Lung (tissue), 12 donors: Measurements from ENCODE around the gene TAF7. TPM values are rescaled to one million over a fixed set of nuclear protein-coding genes. Genes with fewer than 3 reads are reported as not detected.
A peak's percentile ranks its signal among the peaks of the same experiment; 100 is the strongest.

Experiments
- ATAC-seq: fragments of 200-7000 bp; cut with Tn5 transposase; one replicate; pipeline ENCODE4 v1.9.1; 2020; ENCODE audit warnings: moderate number of reproducible peaks; ENCODE audit not compliant: insufficient read depth, low FRiP score
- DNase-seq, 3 donors: peaks; one replicate each; pipeline ENCODE4 v3.0.0-alpha.2; 2013 to 2017
- H3K27ac ChIP-seq, 2 donors: one replicate each; pipeline ENCODE4 v1.5.1; 2013; ENCODE audit warnings: mild to moderate bottlenecking in 2 of 2, moderate library complexity in 2 of 2, control low read depth in 1 of 2, inconsistent platforms in 1 of 2, low read depth in 1 of 2, low read length in 1 of 2
- H3K27me3 ChIP-seq, 3 donors: one replicate each; pipeline ENCODE4 v1.5.1; 2013; ENCODE audit warnings: low read length in 2 of 3; ENCODE audit not compliant: control insufficient read depth in 3 of 3, insufficient read depth in 3 of 3
- H3K36me3 ChIP-seq, 4 donors: one replicate each; pipeline ENCODE4 v1.5.1; 2013; ENCODE audit warnings: low read length in 4 of 4, mild to moderate bottlenecking in 1 of 4, moderate library complexity in 1 of 4; ENCODE audit not compliant: control insufficient read depth in 4 of 4, insufficient read depth in 4 of 4
- H3K4me1 ChIP-seq, 5 donors: one replicate each; pipeline ENCODE4 v1.5.1; 2013; ENCODE audit warnings: low read length in 5 of 5, mild to moderate bottlenecking in 2 of 5, moderate library complexity in 1 of 5; ENCODE audit not compliant: control insufficient read depth in 5 of 5, insufficient read depth in 5 of 5
- H3K4me3 ChIP-seq: one replicate; pipeline ENCODE4 v1.5.1; 2013; ENCODE audit warnings: mild to moderate bottlenecking, control low read depth, moderate library complexity
- H3K9ac ChIP-seq, 2 donors: one replicate each; pipeline ENCODE4 v1.5.1; 2013; ENCODE audit warnings: low read length in 2 of 2, control low read depth in 1 of 2; ENCODE audit not compliant: insufficient read depth in 1 of 2
- H3K9me3 ChIP-seq, 4 donors: one replicate each; pipeline ENCODE4 v1.5.1; 2013; ENCODE audit warnings: low read length in 3 of 4, mild to moderate bottlenecking in 1 of 4, moderate library complexity in 1 of 4; ENCODE audit not compliant: control insufficient read depth in 4 of 4, insufficient read depth in 3 of 4
- WGBS, 2 donors: extraction: QIAGEN DNeasy Blood & Tissue Kit; methylation state at CpG; one replicate each; pipeline ENCODE4 v1.1.7; 2013; 5-methylcytosine and 5-hydroxymethylcytosine counted together
- polyA plus RNA-seq, 2 donors: library from polyadenylated mRNA; stranded (reverse); fragments of 200-250 nt; gene quantifications; one replicate each; pipeline ENCODE4 v1.2.1, GENCODE V29; 2013
- total RNA-seq, 2 donors: library from RNA; depleted of rRNA in 1 of 2; stranded (reverse); fragments of >200 nt in 1 of 2; gene quantifications; one replicate each; pipeline ENCODE4 v1.2.1, GENCODE V29; 2014 to 2021
- TF ChIP-seq, protein P1 (sequence below): IDR thresholded peaks from 2 replicates; pipeline ENCODE4 v1.5.1; 2012; ENCODE audit warnings: mild to moderate bottlenecking; ENCODE audit errors: control extremely low read depth, extremely low read depth
- donor health status: control.
- donor health status: control.
- donor health status: Bipolar disorder and iron deficiency.
- donor health status: healthy.
- donor health status: DM: yes; HTN: yes; CAD: no.

Gene TAF7
- total and polyA plus RNA-seq, 4 donors = 29.9 to 97.1 (median 63.8) TPM

DNA sequence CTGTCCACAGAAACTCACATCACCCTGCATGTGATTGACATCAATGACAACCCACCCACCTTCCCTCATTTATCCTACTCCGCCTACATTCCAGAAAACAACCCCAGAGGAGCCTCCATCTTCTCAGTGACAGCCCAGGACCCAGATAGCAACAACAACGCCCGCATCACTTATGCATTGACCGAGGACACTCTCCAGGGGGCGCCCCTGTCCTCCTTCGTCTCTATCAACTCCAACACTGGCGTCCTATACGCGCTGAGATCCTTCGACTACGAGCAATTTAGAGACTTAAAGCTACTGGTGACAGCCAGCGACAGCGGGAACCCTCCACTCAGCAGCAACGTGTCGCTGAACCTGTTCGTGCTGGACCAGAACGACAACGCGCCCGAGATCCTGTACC lies 24.7 kb upstream of the TAF7 start:
- Histone ChIP-seq H3K27me3 (no peaks in the 10 kb centered on the region), H3K9me3 (peaks cover 0 to 47% (median 21%) of the 10 kb centered on the region in 4 donors), H3K27ac (no peak overlapping the region), H3K4me3 (no peak overlapping the region), H3K9ac (no peak overlapping the region), H3K4me1 (no peaks in the 10 kb centered on the region), H3K36me3 (no peaks in the 10 kb centered on the region)
- TF ChIP-seq, protein P1, sequence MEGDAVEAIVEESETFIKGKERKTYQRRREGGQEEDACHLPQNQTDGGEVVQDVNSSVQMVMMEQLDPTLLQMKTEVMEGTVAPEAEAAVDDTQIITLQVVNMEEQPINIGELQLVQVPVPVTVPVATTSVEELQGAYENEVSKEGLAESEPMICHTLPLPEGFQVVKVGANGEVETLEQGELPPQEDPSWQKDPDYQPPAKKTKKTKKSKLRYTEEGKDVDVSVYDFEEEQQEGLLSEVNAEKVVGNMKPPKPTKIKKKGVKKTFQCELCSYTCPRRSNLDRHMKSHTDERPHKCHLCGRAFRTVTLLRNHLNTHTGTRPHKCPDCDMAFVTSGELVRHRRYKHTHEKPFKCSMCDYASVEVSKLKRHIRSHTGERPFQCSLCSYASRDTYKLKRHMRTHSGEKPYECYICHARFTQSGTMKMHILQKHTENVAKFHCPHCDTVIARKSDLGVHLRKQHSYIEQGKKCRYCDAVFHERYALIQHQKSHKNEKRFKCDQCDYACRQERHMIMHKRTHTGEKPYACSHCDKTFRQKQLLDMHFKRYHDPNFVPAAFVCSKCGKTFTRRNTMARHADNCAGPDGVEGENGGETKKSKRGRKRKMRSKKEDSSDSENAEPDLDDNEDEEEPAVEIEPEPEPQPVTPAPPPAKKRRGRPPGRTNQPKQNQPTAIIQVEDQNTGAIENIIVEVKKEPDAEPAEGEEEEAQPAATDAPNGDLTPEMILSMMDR = no peak
- DNase-seq (no peak), ATAC-seq (no peak)
- 33 to 39% methylated on average over 20 of the region's 20 CpGs for WGBS, 2 donors

DNA sequence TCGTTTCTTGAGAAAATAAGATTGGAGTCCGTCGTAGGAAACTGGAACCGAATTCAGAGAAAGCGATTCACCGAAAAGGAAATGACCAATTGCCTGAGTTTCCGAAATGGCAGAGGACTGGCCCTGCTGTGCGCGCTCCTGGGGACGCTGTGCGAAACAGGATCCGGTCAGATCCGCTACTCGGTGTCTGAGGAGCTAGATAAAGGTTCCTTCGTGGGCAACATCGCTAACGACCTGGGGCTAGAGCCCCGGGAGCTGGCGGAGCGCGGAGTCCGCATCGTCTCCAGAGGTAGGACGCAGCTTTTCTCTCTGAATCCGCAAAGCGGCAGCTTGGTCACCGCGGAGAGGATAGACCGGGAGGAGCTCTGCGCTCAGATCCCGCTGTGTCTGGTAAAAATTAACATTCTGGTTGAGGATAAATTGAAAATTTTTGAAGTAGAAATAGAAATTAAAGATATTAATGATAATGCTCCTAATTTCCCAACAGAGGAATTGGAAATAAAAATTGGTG lies 23.4 kb upstream of the TAF7 start:
- Histone ChIP-seq H3K36me3 (no peaks in the 10 kb centered on the region), H3K27me3 (no peaks in the 10 kb centered on the region), H3K4me1 (no peaks in the 10 kb centered on the region), H3K9ac (no peak overlapping the region), H3K4me3 (no peak overlapping the region), H3K27ac (peak overlapping the region in 1 of 2 donors; percentile 80), H3K9me3 (peaks cover 0 to 50% (median 24%) of the 10 kb centered on the region in 4 donors)
- no peak for DNase-seq
- WGBS, 2 donors = 24 to 30% methylated on average over 31 of the region's 31 CpGs
- no peak for ATAC-seq
- TF ChIP-seq, protein P1 = no peak

DNA sequence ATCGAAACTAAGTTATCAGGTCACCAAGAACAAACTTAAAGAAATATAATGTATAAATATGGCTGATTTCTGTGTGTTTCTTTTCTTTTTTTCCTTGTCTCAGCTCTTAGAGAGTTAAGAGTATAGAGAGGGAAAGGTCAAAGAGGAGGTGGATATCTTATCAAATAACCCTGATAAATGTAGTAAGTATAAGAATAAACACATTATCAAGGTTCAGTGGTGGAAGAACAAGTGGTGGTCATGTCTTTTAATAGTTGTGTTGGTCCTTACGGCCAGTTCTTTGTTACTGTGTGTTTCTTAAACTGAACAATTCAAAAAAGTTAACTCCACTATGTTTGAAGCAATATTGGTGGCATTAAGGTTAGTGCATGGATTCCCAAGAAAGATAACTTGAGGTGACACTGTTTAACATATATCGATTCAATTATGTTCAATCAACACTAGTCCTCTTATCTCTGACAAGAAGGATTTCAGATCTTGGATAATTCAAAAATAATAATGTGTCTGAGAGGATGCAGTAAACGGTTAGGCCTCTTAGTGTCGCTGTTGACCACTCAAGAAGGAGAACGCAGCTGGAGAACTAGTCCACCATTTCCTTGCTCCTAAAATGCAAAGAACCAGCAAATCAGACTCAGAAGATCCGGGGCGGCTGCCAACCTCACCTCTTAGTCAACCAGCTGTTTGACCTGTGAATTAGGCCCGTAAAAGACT lies 22.8 kb upstream of the TAF7 start, which contains the start of gene PCDHGA3:
PCDHGA3 (plus strand) TSS at position 588 of the 711 bp plus-strand sequence. CDS start 205 bp downstream, outside the sequence.
- H3K36me3 ChIP-seq = no peaks in the 10 kb centered on the region
- TF ChIP-seq, protein P1 = no peak
- H3K27me3 ChIP-seq = no peaks in the 10 kb centered on the region
- H3K4me3 ChIP-seq = no peak within 1 kb of the TSS
- H3K4me1 ChIP-seq = no peaks in the 10 kb centered on the region
- ATAC-seq (no peak), DNase-seq (peak in 2 of 3 donors; percentile 34 to 40)
- WGBS, 2 donors = 23 to 25% methylated on average over 9 of the region's 9 CpGs
- H3K9me3 ChIP-seq = peaks cover 0 to 54% (median 24%) of the 10 kb centered on the region in 4 donors
- no peak within 1 kb of the TSS for H3K9ac ChIP-seq
- peak within 1 kb of the TSS in 1 of 2 donors; percentile 80 for H3K27ac ChIP-seq
